HCT116 (cell line): ENCODE results near the gene CHMP4B. TPM values are rescaled to one million over a fixed set of nuclear protein-coding genes. Genes with fewer than 3 reads are reported as not detected.

Source experiments
- ATAC-seq: fragments of 200-7000 bp; cut with Tn5 transposase; 2 replicates; pipeline ENCODE4 v1.9.1; 2020; ENCODE audit warnings: mild to moderate bottlenecking, moderate library complexity
- BruUV-seq: library from RNA; stranded (reverse); fragments of 400-500 nt; replicated peaks from 2 replicates; lab custom pipeline; 2021; lab: Mats Ljungman, UMichigan
- CTCF ChIA-PET: fragments of 300-600 bp; sonication (Branson Sonifier 250); formaldehyde crosslinking; loops from one replicate; lab custom pipeline; 2021; ENCODE audit warnings: antibody characterized with exemption; lab: Charles Lee
- POLR2A ChIA-PET: fragments of 300-600, 350-600 bp; sonication (Branson Sonifier 250); formaldehyde crosslinking; loops from one replicate; lab custom pipeline; 2021; ENCODE audit warnings: antibody characterized with exemption; lab: Charles Lee
- RAD21 ChIA-PET, 2 experiments: fragments of 300-600 bp; sonication (Branson Sonifier 250); formaldehyde crosslinking; loops; one replicate each; lab custom pipeline; 2023; ENCODE audit warnings: low total read pairs in 2 of 2; ENCODE audit not compliant: uncharacterized antibody in 2 of 2, unreplicated experiment in 2 of 2, low non-redundant PET in 1 of 2; lab: Charles Lee
- DNase-seq: peaks from one replicate; pipeline ENCODE4 v3.0.0-alpha.2; 2010; ENCODE audit warnings: low read depth, low spot score
- H2AFZ ChIP-seq: fragments of 200-600 bp; shearing (Covaris generic), sonication (generic); 2 replicates; pipeline ENCODE4 v1.6.1; 2017; ENCODE audit warnings: low read depth, mixed run types, mixed read lengths, antibody characterized with exemption, low read length; ENCODE audit not compliant: poor library complexity, severe bottlenecking
- H3K27ac ChIP-seq: 2 replicates; pipeline ENCODE4 v1.5.1; 2012; ENCODE audit warnings: low read depth, low read length
- H3K27me3 ChIP-seq: fragments of 200-600 bp; sonication (generic); 2 replicates; pipeline ENCODE4 v1.6.1; 2016; ENCODE audit warnings: mixed run types, low read length, mixed read lengths; ENCODE audit not compliant: insufficient read depth
- H3K36me3 ChIP-seq, 2 experiments: fragments of 200-500 bp in 1 of 2; fragments of 200-600 bp in 1 of 2; sonication (Bioruptor generic) in 1 of 2; sonication (generic) in 1 of 2; 2 replicates each; pipeline versions ENCODE4 v1.5.1 to v1.6.1; 2014 to 2016; ENCODE audit warnings: low read length in 2 of 2, inconsistent platforms in 1 of 2, mixed read lengths in 1 of 2, mixed run types in 1 of 2; ENCODE audit not compliant: insufficient read depth in 2 of 2, control insufficient read depth in 1 of 2
- H3K4me1 ChIP-seq, 2 experiments: fragments of 200-600 bp in 1 of 2; sonication (generic) in 1 of 2; 2 replicates each; pipeline versions ENCODE4 v1.5.1 to v1.6.1; 2012 to 2017; ENCODE audit warnings: low read length in 2 of 2, inconsistent platforms in 1 of 2, mild to moderate bottlenecking in 1 of 2, mixed read lengths in 1 of 2, mixed run types in 1 of 2, moderate library complexity in 1 of 2; ENCODE audit not compliant: insufficient read depth in 2 of 2, control insufficient read depth in 1 of 2
- H3K4me2 ChIP-seq: fragments of 200-600 bp; sonication (generic); 2 replicates; pipeline ENCODE4 v1.6.1; 2017; ENCODE audit warnings: mixed run types, low read length, mixed read lengths
- H3K4me3 ChIP-seq, 2 experiments: fragments of 200-600 bp in 1 of 2; sonication (generic) in 1 of 2; replicated peaks in 1 of 2; 2 replicates each; pipeline ENCODE4 v1.5.1; 2011 to 2016; ENCODE audit warnings: low read length in 2 of 2, control low read depth in 1 of 2, low read depth in 1 of 2, mild to moderate bottlenecking in 1 of 2, mixed read lengths in 1 of 2, mixed run types in 1 of 2
- H3K79me2 ChIP-seq: fragments of 200-600 bp; sonication (generic); 2 replicates; pipeline ENCODE4 v1.6.1; 2017; ENCODE audit warnings: mild to moderate bottlenecking, mixed run types, low read length, moderate library complexity, mixed read lengths; ENCODE audit not compliant: insufficient read depth
- H3K9ac ChIP-seq: fragments of 200-600 bp; sonication (generic); 2 replicates; pipeline ENCODE4 v1.6.1; 2016; ENCODE audit warnings: low read length, mixed read lengths
- H3K9me2 ChIP-seq: fragments of 200-600 bp; sonication (generic), shearing (Covaris generic); 2 replicates; pipeline ENCODE4 v1.6.1; 2017; ENCODE audit warnings: mixed run types, mild to moderate bottlenecking, moderate library complexity; ENCODE audit not compliant: insufficient read depth
- H3K9me3 ChIP-seq, 2 experiments: fragments of 200-500 bp in 1 of 2; fragments of 200-600 bp in 1 of 2; sonication (Bioruptor generic) in 1 of 2; sonication (generic) in 1 of 2; 2 replicates each; pipeline ENCODE4 v1.6.1; 2014 to 2017; ENCODE audit warnings: low read length in 2 of 2, mixed read lengths in 2 of 2, inconsistent platforms in 1 of 2, low read depth in 1 of 2, mild to moderate bottlenecking in 1 of 2, mixed run types in 1 of 2, moderate library complexity in 1 of 2; ENCODE audit not compliant: control insufficient read depth in 1 of 2, insufficient read depth in 1 of 2
- H4K20me1 ChIP-seq: fragments of 200-600 bp; sonication (generic), shearing (Covaris generic); 2 replicates; pipeline ENCODE4 v1.6.1; 2017; ENCODE audit warnings: mixed run types, mild to moderate bottlenecking, moderate library complexity; ENCODE audit not compliant: insufficient read depth
- ATF3 ChIP-seq: IDR thresholded peaks from 2 replicates; pipeline ENCODE4 v1.6.1; 2012
- ELF1 ChIP-seq: IDR thresholded peaks from 2 replicates; pipeline ENCODE4 v1.6.1; 2012; ENCODE audit warnings: low read depth, borderline replicate concordance
- FOSL1 ChIP-seq: IDR thresholded peaks from 2 replicates; pipeline ENCODE4 v1.6.1; 2012; ENCODE audit warnings: low read depth
- POLR2AphosphoS5 ChIP-seq: IDR thresholded peaks from 2 replicates; pipeline ENCODE4 v1.6.1; 2011; ENCODE audit warnings: mild to moderate bottlenecking, low read depth, low read length, moderate library complexity
- ZBTB33 ChIP-seq: IDR thresholded peaks from 2 replicates; pipeline ENCODE4 v1.6.1; 2011; ENCODE audit warnings: mild to moderate bottlenecking, low read length, moderate library complexity; ENCODE audit not compliant: insufficient replicate concordance; ENCODE audit errors: extremely low read depth
- ZFX ChIP-seq: fragments of 450-650 bp; IDR thresholded peaks from 2 replicates; pipeline ENCODE4 v1.6.1; 2017
- intact Hi-C: fragments of 100-400 bp; cut with micrococcal nuclease; formaldehyde crosslinking; loops from 2 replicates; pipeline ENCODE4 v1.10.0; 2022
- total RNA-seq: library from RNA; stranded (reverse); gene quantifications from one replicate; pipeline ENCODE4 v1.2.1, GENCODE V29; 2021; ENCODE audit not compliant: unreplicated experiment

Gene CHMP4B
- total RNA-seq, 1 experiment from 2014 or later, result 56.9 TPM

GRCh38 chr20:33863440-33864323 lies 52.5 kb downstream of the CHMP4B start:
- CTCF ChIA-PET, result interaction anchor here (1.0 to 1.1 kb wide), 2 partner anchors 69 to 220 kb away, joined by 3 read pairs; no protein-coding TSS in a partner anchor
- no TSS peak for BruUV-seq

GRCh38 chr20:33864324-33864963 lies 53.3 kb downstream of the CHMP4B start:
- CTCF ChIA-PET, result no interaction called here
- no peaks in the 10 kb centered on the region for H3K9me3 ChIP-seq
- no peak overlapping the region for H3K27ac ChIP-seq
- H3K27me3 ChIP-seq, result no peaks in the 10 kb centered on the region
- TF ChIP-seq ZBTB33, result no peak
- TF ChIP-seq POLR2AphosphoS5, result no peak
- no peak for TF ChIP-seq ZFX
- TF ChIP-seq ELF1, result no peak
- H3K9me2 ChIP-seq, result no peaks in the 10 kb centered on the region
- ATAC-seq, result no peak
- no peaks in the 10 kb centered on the region for H3K36me3 ChIP-seq
- no TSS peak for BruUV-seq
- no peak for DNase-seq
- H2AFZ ChIP-seq, result no peak overlapping the region
- RAD21 ChIA-PET, result no interaction called here
- no peak overlapping the region for H3K9ac ChIP-seq
- H4K20me1 ChIP-seq, result no peaks in the 10 kb centered on the region
- no peak overlapping the region for H3K4me2 ChIP-seq
- no peaks in the 10 kb centered on the region for H3K79me2 ChIP-seq
- peaks cover 0 to 7% of the 10 kb centered on the region in 2 experiments; a peak in 1 of 4 replicates for H3K4me1 ChIP-seq
- no peak overlapping the region for H3K4me3 ChIP-seq
- intact Hi-C loops, result no loop called here
- POLR2A ChIA-PET, result no interaction called here

More at GRCh38 chr20:33863440-33864323, 52.5 kb downstream of the CHMP4B start:
- no peak overlapping the region for H3K4me2 ChIP-seq
- no peak overlapping the region for H2AFZ ChIP-seq
- RAD21 ChIA-PET, result no interaction called here
- peaks cover 0 to 12% of the 10 kb centered on the region in 2 experiments; a peak in 1 of 4 replicates for H3K4me1 ChIP-seq
- no peak for TF ChIP-seq ATF3
- TF ChIP-seq ELF1, result no peak
- no peak for TF ChIP-seq FOSL1
- TF ChIP-seq, all 23 proteins: peak for 0
- DNase-seq (no peak), ATAC-seq (no peak)
- Histone ChIP-seq H3K79me2 (no peaks in the 10 kb centered on the region), H3K27me3 (no peaks in the 10 kb centered on the region), H3K27ac (no peak overlapping the region), H3K9ac (no peak overlapping the region), H3K9me3 (no peaks in the 10 kb centered on the region), H3K36me3 (no peaks in the 10 kb centered on the region), H3K4me3 (no peak overlapping the region), H3K9me2 (no peaks in the 10 kb centered on the region), H4K20me1 (no peaks in the 10 kb centered on the region)
- intact Hi-C loops, result loop anchor here (1.0 kb wide), 3 partner anchors 130 to 266 kb away; partner anchors contain the start of gene RALY
- POLR2A ChIA-PET, result no interaction called here
